ENCODE measurements around the gene NTS.

The NTS gene

GRCh38 chr12:85923767-85924331 lies 49.8 kb downstream of the NTS start:
- DNase-seq = peak; percentile 9 to 21

GRCh38 chr12:85927166-85927565 lies 53.1 kb downstream of the NTS start:
- DNase-seq = no peak
